ENCODE measurements around the gene ADH7. TPM values are rescaled to one million over a fixed set of nuclear protein-coding genes. Genes with fewer than 3 reads are reported as not detected.
A peak's percentile ranks its signal among the peaks of the same experiment; 100 is the strongest.

Gene ADH7
- total RNA-seq, 1 donor from 2014 or later, result not detected

GRCh38 chr4:99458911-99459447 lies 23.8 kb upstream of the ADH7 start:
- no peak for DNase-seq (ENCODE audit: low spot score in 2 of 2, unreplicated experiment in 2 of 2)
- H3K4me1 Mint-ChIP-seq, result peaks cover 26% of the 10 kb centered on the region
- no peaks in the 10 kb centered on the region for H3K36me3 Mint-ChIP-seq
- no peak for TF ChIP-seq CTCF (IDR thresholded peaks at IDR 0.05; ENCODE audit: unreplicated experiment)
- H3K27me3 Mint-ChIP-seq (ENCODE audit: low read depth), result peaks cover 2% of the 10 kb centered on the region
- no peaks in the 10 kb centered on the region for H3K9me3 Mint-ChIP-seq
- no peak overlapping the region for H3K4me3 Mint-ChIP-seq
- H3K27ac Mint-ChIP-seq, result peak overlapping the region; percentile 82

GRCh38 chr4:99457676-99458075 lies 22.5 kb upstream of the ADH7 start:
- H3K9me3 Mint-ChIP-seq, result peaks cover 9% of the 10 kb centered on the region
- peaks cover 26% of the 10 kb centered on the region for H3K4me1 Mint-ChIP-seq
- H3K4me3 Mint-ChIP-seq, result no peak overlapping the region
- H3K27me3 Mint-ChIP-seq (ENCODE audit: low read depth), result no peaks in the 10 kb centered on the region
- no peaks in the 10 kb centered on the region for H3K36me3 Mint-ChIP-seq
- DNase-seq (ENCODE audit: low spot score in 2 of 2, unreplicated experiment in 2 of 2), result no peak
- no peak overlapping the region for H3K27ac Mint-ChIP-seq
- TF ChIP-seq CTCF (IDR thresholded peaks at IDR 0.05; ENCODE audit: unreplicated experiment), result no peak

GRCh38 chr4:99457270-99457669 lies 22.1 kb upstream of the ADH7 start:
- H3K4me1 Mint-ChIP-seq, result peaks cover 26% of the 10 kb centered on the region
- no peak overlapping the region for H3K4me3 Mint-ChIP-seq
- H3K36me3 Mint-ChIP-seq, result no peaks in the 10 kb centered on the region
- peaks cover 13% of the 10 kb centered on the region for H3K9me3 Mint-ChIP-seq
- DNase-seq (ENCODE audit: low spot score in 2 of 2, unreplicated experiment in 2 of 2), result no peak
- no peak overlapping the region for H3K27ac Mint-ChIP-seq
- no peak for TF ChIP-seq CTCF (IDR thresholded peaks at IDR 0.05; ENCODE audit: unreplicated experiment)
- H3K27me3 Mint-ChIP-seq (ENCODE audit: low read depth), result no peaks in the 10 kb centered on the region

GRCh38 chr4:99447513-99447912 lies 12.4 kb upstream of the ADH7 start:
- H3K4me3 Mint-ChIP-seq, result no peak overlapping the region
- no peaks in the 10 kb centered on the region for H3K36me3 Mint-ChIP-seq
- no peak for TF ChIP-seq CTCF (IDR thresholded peaks at IDR 0.05; ENCODE audit: unreplicated experiment)
- no peak for DNase-seq (ENCODE audit: low spot score in 2 of 2, unreplicated experiment in 2 of 2)
- H3K4me1 Mint-ChIP-seq, result no peaks in the 10 kb centered on the region
- H3K27me3 Mint-ChIP-seq (ENCODE audit: low read depth), result no peaks in the 10 kb centered on the region
- peaks cover 34% of the 10 kb centered on the region for H3K9me3 Mint-ChIP-seq
- H3K27ac Mint-ChIP-seq, result no peak overlapping the region

- no peak overlapping the region for H3K4me3 Mint-ChIP-seq
- H3K4me1 Mint-ChIP-seq, result no peaks in the 10 kb centered on the region
- H3K27me3 Mint-ChIP-seq (ENCODE audit: low read depth), result no peaks in the 10 kb centered on the region
- H3K9me3 Mint-ChIP-seq, result peaks cover 30% of the 10 kb centered on the region
- DNase-seq (ENCODE audit: low spot score in 2 of 2, unreplicated experiment in 2 of 2), result no peak
- no peak overlapping the region for H3K27ac Mint-ChIP-seq
- H3K36me3 Mint-ChIP-seq, result no peaks in the 10 kb centered on the region
- no peak for TF ChIP-seq CTCF (IDR thresholded peaks at IDR 0.05; ENCODE audit: unreplicated experiment)
Measured at GRCh38 chr4:99447079-99447478, 11.9 kb upstream of the ADH7 start.

- TF ChIP-seq CTCF (IDR thresholded peaks at IDR 0.05; ENCODE audit: unreplicated experiment), result no peak
- Mint-ChIP-seq H3K27ac (peak overlapping the region; percentile 54), H3K4me3 (no peak overlapping the region), H3K9me3 (no peaks in the 10 kb centered on the region), H3K27me3 (ENCODE audit: low read depth) (no peaks in the 10 kb centered on the region), H3K4me1 (peaks cover 3% of the 10 kb centered on the region), H3K36me3 (no peaks in the 10 kb centered on the region)
- no peak for DNase-seq (ENCODE audit: low spot score in 2 of 2, unreplicated experiment in 2 of 2)
Measured at GRCh38 chr4:99438405-99438780, 3.3 kb upstream of the ADH7 start.
